Ishikawa (cell line): Measurements from ENCODE around the gene FCHSD2.

Experiments
- CEBPB ChIP-seq: IDR thresholded peaks from 2 replicates; pipeline ENCODE4 v1.6.1; 2012
- CREB1 ChIP-seq: IDR thresholded peaks from 2 replicates; pipeline ENCODE4 v1.6.1; 2012; ENCODE audit warnings: low read depth
- EGR1 ChIP-seq: IDR thresholded peaks from 2 replicates; pipeline ENCODE4 v1.6.1; 2012
- EP300 ChIP-seq: IDR thresholded peaks from 2 replicates; pipeline ENCODE4 v1.6.1; 2012; ENCODE audit warnings: borderline replicate concordance
- FOXM1 ChIP-seq: IDR thresholded peaks from 2 replicates; pipeline ENCODE4 v1.6.1; 2012; ENCODE audit warnings: low read depth, borderline replicate concordance
- NFIC ChIP-seq: IDR thresholded peaks from 2 replicates; pipeline ENCODE4 v1.6.1; 2012
- RAD21 ChIP-seq: IDR thresholded peaks from 2 replicates; pipeline ENCODE4 v1.6.1; 2012; ENCODE audit warnings: low read depth
- TAF1 ChIP-seq: IDR thresholded peaks from 2 replicates; pipeline ENCODE4 v1.6.1; 2012; ENCODE audit warnings: low read depth, mild to moderate bottlenecking
- TCF12 ChIP-seq: IDR thresholded peaks from 2 replicates; pipeline ENCODE4 v1.6.1; 2012; ENCODE audit warnings: low read depth
- TEAD4 ChIP-seq: IDR thresholded peaks from 2 replicates; pipeline ENCODE4 v1.6.1; 2012
- YY1 ChIP-seq: IDR thresholded peaks from 2 replicates; pipeline ENCODE4 v1.6.1; 2012; ENCODE audit warnings: low read depth
- TF ChIP-seq, protein P1 (sequence below): IDR thresholded peaks from 2 replicates; pipeline ENCODE4 v1.6.1; 2012; ENCODE audit warnings: low read depth, mild to moderate bottlenecking
- TF ChIP-seq, protein P2 (sequence below): IDR thresholded peaks from 2 replicates; pipeline ENCODE4 v1.6.1; 2012
- TF ChIP-seq, protein P3 (sequence below): IDR thresholded peaks from 2 replicates; pipeline ENCODE4 v1.6.1; 2012

DNA sequence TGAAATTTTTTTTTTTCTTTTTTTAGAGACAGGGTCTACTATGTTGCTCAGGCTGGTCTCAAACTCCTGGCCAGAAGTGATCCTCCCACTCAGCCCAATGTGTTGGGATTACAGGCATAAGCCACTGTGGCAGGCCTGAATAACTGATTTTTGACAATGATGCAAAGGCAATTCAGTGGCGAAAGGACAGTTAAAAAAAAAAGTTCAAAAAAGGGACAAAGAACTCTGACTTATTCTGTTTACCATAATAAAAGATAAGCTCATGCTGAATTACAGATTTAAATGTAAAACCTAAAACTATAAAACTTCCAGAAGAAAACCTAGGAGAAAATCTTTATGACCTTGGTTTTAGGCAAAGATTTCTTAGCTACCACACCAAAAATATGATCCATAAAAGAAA, 279.0 kb downstream of the FCHSD2 start:
- TF ChIP-seq, protein P1, sequence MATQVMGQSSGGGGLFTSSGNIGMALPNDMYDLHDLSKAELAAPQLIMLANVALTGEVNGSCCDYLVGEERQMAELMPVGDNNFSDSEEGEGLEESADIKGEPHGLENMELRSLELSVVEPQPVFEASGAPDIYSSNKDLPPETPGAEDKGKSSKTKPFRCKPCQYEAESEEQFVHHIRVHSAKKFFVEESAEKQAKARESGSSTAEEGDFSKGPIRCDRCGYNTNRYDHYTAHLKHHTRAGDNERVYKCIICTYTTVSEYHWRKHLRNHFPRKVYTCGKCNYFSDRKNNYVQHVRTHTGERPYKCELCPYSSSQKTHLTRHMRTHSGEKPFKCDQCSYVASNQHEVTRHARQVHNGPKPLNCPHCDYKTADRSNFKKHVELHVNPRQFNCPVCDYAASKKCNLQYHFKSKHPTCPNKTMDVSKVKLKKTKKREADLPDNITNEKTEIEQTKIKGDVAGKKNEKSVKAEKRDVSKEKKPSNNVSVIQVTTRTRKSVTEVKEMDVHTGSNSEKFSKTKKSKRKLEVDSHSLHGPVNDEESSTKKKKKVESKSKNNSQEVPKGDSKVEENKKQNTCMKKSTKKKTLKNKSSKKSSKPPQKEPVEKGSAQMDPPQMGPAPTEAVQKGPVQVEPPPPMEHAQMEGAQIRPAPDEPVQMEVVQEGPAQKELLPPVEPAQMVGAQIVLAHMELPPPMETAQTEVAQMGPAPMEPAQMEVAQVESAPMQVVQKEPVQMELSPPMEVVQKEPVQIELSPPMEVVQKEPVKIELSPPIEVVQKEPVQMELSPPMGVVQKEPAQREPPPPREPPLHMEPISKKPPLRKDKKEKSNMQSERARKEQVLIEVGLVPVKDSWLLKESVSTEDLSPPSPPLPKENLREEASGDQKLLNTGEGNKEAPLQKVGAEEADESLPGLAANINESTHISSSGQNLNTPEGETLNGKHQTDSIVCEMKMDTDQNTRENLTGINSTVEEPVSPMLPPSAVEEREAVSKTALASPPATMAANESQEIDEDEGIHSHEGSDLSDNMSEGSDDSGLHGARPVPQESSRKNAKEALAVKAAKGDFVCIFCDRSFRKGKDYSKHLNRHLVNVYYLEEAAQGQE: no peak
- TF ChIP-seq FOXM1 (no peak), CREB1 (no peak), YY1 (no peak), TEAD4 (no peak), EP300 (no peak), RAD21 (no peak), TAF1 (no peak), NFIC (no peak), CEBPB (no peak), EGR1 (no peak), TCF12 (no peak)
- TF ChIP-seq, protein P2, sequence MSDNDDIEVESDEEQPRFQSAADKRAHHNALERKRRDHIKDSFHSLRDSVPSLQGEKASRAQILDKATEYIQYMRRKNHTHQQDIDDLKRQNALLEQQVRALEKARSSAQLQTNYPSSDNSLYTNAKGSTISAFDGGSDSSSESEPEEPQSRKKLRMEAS: no peak
- TF ChIP-seq, protein P3, sequence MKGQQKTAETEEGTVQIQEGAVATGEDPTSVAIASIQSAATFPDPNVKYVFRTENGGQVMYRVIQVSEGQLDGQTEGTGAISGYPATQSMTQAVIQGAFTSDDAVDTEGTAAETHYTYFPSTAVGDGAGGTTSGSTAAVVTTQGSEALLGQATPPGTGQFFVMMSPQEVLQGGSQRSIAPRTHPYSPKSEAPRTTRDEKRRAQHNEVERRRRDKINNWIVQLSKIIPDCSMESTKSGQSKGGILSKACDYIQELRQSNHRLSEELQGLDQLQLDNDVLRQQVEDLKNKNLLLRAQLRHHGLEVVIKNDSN: no peak
